CD4-positive, alpha-beta T cell treated with Interleukin-6 at 100 ng/mL for 8 hours (primary cell): ENCODE results near the gene SYP.

ENCODE experiments used
- DNase-seq: peaks from one replicate; pipeline ENCODE4 v3.0.0-alpha.2; 2020; ENCODE audit warnings: mixed read lengths, low spot score

SYP gene

GRCh38 chrX:49199906-49200771 lies at the start of gene SYP:
SYP (minus strand) TSS chrX:49200193; CDS start chrX:49200186, 7 bp downstream.
- peak; percentile 88 for DNase-seq

- DNase-seq = no peak
These were observed 49.6 kb upstream of the SYP start for GRCh38 chrX:49249616-49250015.

DNA sequence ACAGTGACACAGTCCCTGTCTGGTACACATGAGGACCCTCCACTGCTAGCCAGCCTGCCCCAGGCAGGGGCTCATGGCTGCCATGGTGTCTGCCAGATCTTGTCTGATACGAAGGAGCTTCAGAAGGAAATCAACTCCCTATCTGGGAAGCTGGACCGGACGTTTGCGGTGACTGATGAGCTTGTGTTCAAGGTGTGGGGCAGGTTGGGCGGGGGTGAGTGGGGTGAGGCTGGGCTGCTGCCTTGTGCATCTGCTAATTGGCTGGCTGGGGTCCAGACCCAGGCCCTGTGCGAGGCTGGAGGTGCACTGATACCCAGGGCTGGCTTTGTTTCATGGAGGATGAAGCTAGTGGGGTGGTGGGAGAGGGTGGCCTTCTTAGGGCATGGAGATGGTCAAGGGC lies 49.1 kb upstream of the SYP start:
- no peak for DNase-seq

DNA sequence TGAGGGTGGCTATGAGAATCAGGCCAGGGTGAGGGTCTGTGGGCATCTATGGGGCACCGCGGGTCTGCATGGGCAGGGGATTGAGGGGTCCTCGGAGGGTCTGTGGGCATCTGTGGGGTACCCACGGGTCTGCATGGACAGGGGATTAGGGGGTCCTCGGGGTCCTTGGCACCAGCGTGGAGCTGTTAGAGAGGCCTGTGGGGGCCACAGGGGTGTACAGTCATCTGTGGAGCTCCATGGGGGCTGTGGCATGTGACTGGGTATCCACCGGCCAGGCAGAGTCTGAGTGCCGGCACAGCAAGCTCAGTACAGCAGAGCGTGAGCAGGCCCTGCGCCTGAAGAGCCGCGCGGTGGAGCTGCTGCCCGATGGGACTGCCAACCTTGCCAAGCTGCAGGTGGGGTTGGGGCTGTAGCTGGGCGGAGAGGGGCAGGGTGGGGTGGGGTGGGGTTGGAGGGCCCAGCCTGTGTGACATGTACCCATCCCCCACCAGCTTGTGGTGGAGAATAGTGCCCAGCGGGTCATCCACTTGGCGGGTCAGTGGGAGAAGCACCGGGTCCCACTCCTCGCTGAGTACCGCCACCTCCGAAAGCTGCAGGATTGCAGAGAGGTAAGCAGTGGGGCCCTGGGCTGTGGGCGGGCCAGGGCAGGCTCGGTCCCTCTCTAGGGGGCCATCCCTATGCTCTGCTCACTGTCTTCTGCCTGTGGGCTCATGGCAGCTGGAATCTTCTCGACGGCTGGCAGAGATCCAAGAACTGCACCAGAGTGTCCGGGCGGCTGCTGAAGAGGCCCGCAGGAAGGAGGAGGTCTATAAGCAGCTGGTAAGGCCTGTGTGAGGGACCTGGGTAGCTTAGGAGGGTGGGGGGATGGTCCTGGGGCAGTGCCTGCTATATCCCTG lies 48.2 kb upstream of the SYP start:
- no peak for DNase-seq

DNA sequence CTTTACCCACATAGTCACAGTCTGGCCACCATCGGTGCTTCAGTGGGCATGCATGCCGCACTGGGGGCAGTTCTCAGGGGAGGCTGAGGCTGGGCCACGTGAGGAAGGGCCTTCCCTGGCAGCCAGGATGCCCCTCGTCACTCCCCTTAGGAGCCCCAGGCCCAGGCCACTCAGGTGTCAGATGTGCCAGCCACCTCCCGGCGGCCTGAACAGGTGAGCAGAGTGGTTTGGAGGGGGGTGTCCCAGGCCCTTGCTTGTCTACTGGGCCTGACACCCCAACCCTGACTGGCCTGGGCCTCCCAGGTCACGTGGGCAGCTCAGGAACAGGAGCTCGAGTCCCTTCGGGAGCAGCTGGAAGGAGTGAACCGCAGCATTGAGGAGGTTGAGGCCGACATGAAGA lies 47.4 kb upstream of the SYP start:
- no peak for DNase-seq

GRCh38 chrX:49246541-49246940 lies 46.5 kb upstream of the SYP start:
- no peak for DNase-seq

DNA sequence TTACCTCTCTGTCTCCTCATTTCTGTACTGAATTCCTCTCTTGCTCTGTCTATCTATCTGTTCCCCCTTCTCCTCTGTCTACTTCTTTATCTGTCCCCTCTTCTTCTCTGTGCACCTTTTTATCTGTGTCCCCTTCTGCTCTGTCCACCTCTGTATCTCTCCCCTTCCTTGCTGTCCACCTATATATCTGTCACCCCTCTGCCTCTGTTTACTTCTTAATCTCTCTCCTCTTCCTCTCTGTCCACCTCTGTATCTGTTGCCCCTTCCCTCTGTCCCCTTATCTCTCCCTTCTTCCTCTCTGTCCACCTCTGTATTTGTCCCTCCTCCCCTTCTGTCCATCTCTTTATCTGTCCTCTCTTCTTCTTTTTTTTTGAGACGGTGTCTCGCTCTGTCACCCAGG lies 44.2 kb upstream of the SYP start:
- no peak for DNase-seq

DNA sequence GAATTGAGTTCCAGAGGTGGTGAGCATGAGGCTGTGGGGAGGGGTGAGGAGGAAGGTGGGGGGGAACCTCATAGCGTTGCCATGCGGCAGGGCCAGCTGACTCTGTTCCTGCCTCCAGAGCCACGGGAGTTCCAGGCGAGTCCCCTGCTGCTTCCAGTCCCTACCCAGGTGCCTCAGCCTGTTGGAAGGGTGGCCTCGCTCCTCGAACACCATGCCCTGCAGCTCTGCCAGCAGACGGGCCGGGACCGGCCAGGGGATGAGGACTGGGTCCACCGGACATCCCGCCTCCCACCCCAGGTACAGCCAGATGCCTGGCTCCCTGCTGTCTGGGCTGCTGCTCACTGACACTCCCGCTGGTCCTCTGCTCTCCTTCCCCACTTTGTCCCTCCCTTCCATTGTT lies 43.2 kb upstream of the SYP start:
- DNase-seq = no peak

GRCh38 chrX:49242545-49243066 lies 42.6 kb upstream of the SYP start:
- no peak for DNase-seq

DNA sequence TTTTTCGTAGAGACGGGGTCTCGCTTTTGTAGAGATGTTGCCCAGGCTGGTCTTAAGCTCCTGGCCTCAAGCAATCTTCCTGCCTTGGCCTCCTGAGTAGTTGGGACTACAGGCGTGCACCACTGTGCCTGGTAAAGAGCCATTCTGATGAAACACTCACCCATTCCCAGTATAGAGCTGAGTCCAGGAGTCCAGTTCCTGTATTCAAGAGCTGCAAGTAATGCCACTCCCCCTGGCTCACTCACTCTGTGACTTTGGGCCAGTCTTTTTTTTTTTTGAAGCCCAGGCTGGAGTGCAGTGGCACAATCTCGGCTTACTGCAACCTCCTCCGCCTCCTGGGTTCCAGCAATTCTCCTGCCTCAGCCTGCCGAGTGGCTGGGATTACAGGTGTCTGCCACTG lies 38.7 kb upstream of the SYP start:
- DNase-seq = no peak

DNA sequence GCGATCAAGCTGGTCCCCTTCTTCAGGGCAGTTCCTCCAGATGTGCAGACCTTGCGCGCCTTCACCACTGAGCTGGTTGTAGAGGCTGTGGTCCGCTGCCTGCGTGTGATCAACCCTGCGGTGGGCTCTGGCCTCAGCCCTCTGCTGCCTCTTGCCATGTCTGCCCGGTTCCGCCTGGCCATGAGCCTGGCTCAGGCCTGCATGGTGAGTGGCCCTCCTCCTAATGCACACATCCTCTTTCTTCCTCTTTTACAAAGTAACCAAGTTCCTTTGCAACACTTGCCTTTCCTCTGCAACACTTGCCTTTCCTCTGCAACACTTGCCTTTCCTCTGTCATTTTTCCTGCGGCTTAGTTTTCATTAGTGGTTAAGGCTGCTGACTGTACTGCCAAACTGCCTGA lies 37.1 kb upstream of the SYP start:
- DNase-seq = no peak

DNA sequence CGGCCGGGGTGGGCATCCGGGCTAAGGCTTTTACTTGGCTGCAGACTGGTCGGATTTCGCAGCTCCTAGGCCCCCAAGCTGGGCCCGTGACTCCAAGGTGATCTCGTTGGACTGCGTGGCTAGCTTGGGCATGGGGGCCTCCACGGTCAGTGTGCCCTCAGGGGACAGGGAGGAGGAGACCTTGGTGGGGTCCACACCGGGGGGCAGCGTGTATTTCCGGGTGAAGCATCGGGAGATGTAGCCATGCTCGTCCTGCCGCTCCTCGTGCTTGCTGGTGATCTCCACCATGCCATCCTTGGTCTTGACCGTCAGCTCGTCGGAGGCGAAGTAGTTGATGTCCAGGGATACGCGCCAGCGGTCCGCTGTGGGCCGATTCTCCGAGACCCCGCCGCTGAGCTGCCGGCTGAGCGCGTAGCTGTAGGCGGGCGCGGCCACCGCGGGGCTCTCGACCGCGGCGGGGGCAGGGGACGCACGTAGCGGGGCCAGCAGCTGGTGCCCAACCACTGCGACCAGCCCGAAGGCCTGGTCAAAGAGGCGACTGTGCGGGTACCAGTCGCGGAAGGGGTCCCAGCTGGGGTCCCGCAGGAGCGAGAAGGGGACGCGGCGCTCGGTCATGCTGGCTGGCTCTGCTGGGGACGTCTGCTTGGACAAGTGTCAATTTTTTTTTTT lies 34.0 kb upstream of the SYP start:
- no peak for DNase-seq

DNA sequence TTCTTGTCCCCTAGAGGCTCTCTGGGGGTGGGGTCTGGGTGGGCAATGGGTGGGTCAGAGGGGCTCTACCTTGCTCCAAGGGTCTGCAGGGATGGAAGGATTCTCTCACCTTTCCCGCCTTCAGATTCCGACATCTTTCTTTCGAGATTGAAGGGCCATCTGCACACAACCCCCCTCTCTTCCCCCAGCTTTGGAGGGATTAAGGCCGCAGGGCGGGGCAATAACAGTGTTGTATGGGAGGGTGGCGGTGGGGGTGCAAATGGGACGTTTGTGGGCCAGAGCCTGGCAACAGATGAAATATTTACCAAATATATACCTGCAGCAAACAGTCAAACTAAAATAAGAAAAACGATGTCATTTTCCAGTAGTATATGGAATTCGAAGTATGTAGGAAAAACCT lies 33.2 kb upstream of the SYP start, which contains the start of gene CACNA1F:
TSS of gene CACNA1F (minus strand) at position 165 of the 400 bp plus-strand sequence. CDS start at position 134, 31 bp downstream.
- no peak for DNase-seq

- DNase-seq = no peak
These were observed 32.5 kb upstream of the SYP start for GRCh38 chrX:49232525-49232924.

- DNase-seq = no peak
These were observed 31.5 kb upstream of the SYP start for GRCh38 chrX:49231333-49232000.

- DNase-seq = peak; percentile 46
These were observed 30.7 kb upstream of the SYP start for GRCh38 chrX:49230500-49231232.

DNA sequence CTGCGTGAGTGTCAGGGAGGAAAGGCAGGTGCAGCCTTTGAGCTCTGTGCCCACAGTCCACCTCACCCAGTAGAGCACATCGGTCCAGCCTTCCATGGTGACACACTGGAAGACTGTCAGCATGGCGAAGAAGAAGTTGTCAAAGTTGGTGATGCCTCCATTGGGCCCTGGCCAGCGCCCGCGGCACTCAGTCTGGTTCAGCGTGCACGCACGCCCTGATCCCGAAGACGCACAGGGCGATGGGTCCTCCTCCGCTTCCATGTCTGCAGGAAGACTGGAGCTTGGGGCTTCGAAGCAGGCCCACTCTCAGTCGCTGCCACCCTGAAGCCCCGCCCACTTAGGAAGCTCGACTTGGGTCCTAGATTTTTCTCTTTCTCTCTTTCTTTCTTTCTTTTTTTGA lies 28.2 kb upstream of the SYP start:
- no peak for DNase-seq

DNA sequence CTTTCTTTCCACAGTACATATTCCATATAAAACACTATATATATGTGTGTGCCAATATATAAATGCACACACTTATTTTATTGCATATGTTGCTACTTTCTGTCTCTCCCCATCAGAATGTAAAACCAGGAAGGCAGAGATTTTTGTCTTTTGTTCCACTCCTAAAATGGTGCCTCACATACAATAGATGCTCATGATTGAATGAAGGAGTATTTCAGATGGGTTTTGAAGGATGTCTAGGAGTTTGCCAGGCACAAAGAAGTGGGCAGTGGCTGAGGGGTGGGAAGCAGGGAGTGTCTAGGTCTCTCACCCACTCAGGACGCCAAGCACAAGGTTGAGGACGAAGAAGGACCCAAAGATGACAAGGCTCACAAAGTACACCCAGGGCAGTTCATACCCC lies 27.7 kb upstream of the SYP start:
- DNase-seq = no peak

DNA sequence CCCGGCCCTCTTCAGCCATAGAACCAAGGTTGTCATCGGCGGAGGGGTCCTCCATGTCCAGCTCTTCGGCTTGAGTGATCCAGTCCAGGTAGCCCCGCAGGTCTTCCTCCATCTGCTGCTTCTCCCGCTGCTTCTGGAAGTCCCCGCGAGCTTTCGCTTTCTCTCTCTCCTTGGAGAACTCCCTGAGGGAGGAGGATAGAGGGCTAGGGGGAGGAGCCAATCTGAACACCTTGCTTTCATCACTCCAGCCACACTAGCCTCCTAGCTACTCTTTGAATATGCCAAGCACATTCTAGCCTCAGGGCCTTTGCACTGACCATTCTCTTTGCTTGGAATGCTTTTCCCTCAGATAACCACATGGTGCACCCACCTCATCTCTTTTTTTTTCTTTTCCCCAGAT lies 27.0 kb upstream of the SYP start:
- no peak for DNase-seq

- DNase-seq = no peak
These were observed 25.9 kb upstream of the SYP start for GRCh38 chrX:49225858-49226257.

GRCh38 chrX:49221868-49222267 lies 21.9 kb upstream of the SYP start:
- DNase-seq = no peak
